Measurements from ENCODE around the gene DCP1A. TPM values are rescaled to one million over a fixed set of nuclear protein-coding genes. Genes with fewer than 3 reads are reported as not detected.

DCP1A gene
- total and polyA plus RNA-seq, 9 of the 15 experiments (the other 6 are each of a cell fraction or from before 2014, with no cell fraction given), result 6.6 to 33.7 (median 13.3) TPM

DNA sequence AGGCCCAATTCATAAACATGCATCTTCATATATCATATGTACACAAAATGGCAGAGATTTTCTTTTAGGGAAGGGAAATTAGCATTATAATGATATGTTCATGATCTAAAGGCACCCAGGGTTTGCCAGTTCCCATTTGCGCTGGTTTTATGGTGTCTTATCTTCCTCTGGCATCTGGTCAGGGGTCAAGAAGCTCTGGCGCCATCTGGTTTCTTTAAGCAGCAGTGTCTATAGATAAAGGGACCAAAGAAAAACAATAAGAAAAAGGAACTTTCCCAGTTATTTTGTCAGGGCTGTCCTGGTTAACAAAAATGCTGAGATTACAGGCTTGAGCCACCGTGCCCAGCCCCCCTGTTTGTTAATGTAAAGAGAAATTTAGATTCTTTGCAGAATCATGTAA, 3.3 kb upstream of the DCP1A start (continued):
- TF ChIP-seq, protein P1, sequence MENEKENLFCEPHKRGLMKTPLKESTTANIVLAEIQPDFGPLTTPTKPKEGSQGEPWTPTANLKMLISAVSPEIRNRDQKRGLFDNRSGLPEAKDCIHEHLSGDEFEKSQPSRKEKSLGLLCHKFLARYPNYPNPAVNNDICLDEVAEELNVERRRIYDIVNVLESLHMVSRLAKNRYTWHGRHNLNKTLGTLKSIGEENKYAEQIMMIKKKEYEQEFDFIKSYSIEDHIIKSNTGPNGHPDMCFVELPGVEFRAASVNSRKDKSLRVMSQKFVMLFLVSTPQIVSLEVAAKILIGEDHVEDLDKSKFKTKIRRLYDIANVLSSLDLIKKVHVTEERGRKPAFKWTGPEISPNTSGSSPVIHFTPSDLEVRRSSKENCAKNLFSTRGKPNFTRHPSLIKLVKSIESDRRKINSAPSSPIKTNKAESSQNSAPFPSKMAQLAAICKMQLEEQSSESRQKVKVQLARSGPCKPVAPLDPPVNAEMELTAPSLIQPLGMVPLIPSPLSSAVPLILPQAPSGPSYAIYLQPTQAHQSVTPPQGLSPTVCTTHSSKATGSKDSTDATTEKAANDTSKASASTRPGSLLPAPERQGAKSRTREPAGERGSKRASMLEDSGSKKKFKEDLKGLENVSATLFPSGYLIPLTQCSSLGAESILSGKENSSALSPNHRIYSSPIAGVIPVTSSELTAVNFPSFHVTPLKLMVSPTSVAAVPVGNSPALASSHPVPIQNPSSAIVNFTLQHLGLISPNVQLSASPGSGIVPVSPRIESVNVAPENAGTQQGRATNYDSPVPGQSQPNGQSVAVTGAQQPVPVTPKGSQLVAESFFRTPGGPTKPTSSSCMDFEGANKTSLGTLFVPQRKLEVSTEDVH (IDR thresholded peaks at IDR 0.05; ENCODE audit: low read depth, partially characterized antibody), result no peak
- TF ChIP-seq, protein P2, sequence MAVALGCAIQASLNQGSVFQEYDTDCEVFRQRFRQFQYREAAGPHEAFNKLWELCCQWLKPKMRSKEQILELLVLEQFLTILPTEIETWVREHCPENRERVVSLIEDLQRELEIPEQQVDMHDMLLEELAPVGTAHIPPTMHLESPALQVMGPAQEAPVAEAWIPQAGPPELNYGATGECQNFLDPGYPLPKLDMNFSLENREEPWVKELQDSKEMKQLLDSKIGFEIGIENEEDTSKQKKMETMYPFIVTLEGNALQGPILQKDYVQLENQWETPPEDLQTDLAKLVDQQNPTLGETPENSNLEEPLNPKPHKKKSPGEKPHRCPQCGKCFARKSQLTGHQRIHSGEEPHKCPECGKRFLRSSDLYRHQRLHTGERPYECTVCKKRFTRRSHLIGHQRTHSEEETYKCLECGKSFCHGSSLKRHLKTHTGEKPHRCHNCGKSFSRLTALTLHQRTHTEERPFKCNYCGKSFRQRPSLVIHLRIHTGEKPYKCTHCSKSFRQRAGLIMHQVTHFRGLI (CRISPR knock-in tag; IDR thresholded peaks at IDR 0.05), result peak; percentile 39; the same call in 1 of the 2 replicates
- peak; percentile 93 for TF ChIP-seq SOX6 (IDR thresholded peaks at IDR 0.05)
- TF ChIP-seq ZNF589 (CRISPR knock-in tag; IDR thresholded peaks at IDR 0.05; ENCODE audit: low read depth), result peak; percentile 66; the same call in 1 of the 2 replicates
- TF ChIP-seq BDP1 (IDR thresholded peaks at IDR 0.05; ENCODE audit: insufficient read depth, insufficient read length), result no peak
- no peak for TF ChIP-seq ZBTB1 (CRISPR knock-in tag; IDR thresholded peaks at IDR 0.05; ENCODE audit: borderline replicate concordance, low read depth)
- TF ChIP-seq FOXA3 (CRISPR knock-in tag; conservative IDR thresholded peaks at IDR 0.05 in 1 of 2, IDR thresholded peaks at IDR 0.05 in 1 of 2), result no peak
- peak in 1 of 2 experiments; percentile 28; a peak in 1 of 4 replicates for TF ChIP-seq MNT (conservative IDR thresholded peaks at IDR 0.05)
- no peak for TF ChIP-seq ELF1 (tag; IDR thresholded peaks at IDR 0.05)
- TF ChIP-seq, protein P3, sequence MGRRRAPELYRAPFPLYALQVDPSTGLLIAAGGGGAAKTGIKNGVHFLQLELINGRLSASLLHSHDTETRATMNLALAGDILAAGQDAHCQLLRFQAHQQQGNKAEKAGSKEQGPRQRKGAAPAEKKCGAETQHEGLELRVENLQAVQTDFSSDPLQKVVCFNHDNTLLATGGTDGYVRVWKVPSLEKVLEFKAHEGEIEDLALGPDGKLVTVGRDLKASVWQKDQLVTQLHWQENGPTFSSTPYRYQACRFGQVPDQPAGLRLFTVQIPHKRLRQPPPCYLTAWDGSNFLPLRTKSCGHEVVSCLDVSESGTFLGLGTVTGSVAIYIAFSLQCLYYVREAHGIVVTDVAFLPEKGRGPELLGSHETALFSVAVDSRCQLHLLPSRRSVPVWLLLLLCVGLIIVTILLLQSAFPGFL (CRISPR knock-in tag; IDR thresholded peaks at IDR 0.05), result no peak
- no peak for TF ChIP-seq SIN3A (IDR thresholded peaks at IDR 0.05; ENCODE audit: borderline replicate concordance in 2 of 2, control insufficient read depth in 1 of 2, low read depth in 2 of 2, low read length in 2 of 2)
- TF ChIP-seq NR2C2 (CRISPR knock-in tag; IDR thresholded peaks at IDR 0.05), result no peak
- peak; percentile 90 for TF ChIP-seq NR2C2 (tag; IDR thresholded peaks at IDR 0.05)
- no peak for TF ChIP-seq GTF2E2 (tag; IDR thresholded peaks at IDR 0.05)
- TF ChIP-seq PHB (CRISPR knock-in tag; IDR thresholded peaks at IDR 0.05), result no peak
- TF ChIP-seq ELK1 (CRISPR knock-in tag; IDR thresholded peaks at IDR 0.05), result no peak
- peak; percentile 85 for TF ChIP-seq HDAC3 (IDR thresholded peaks at IDR 0.05; ENCODE audit: borderline replicate concordance, partially characterized antibody)

Measured in K562 (cell line).